GF-D8 (cell line): ENCODE data around the gene TOR4A.
A peak's percentile ranks its signal among the peaks of the same experiment; 100 is the strongest.
"Not testable (repeated sequence)": the region's sequence is repeated elsewhere in the genome, so short reads cannot be mapped to it uniquely, and the experiment has no call there.

ENCODE experiments used
- DNase-seq: peaks from one replicate; lab custom pipeline; 2025; lab: John Stamatoyannopoulos, UW

Gene TOR4A

GRCh38 chr9:137317718-137318511 lies 40.4 kb downstream of the TOR4A start:
- DNase-seq: no peak

GRCh38 chr9:137318602-137319001 lies 41.1 kb downstream of the TOR4A start:
- DNase-seq: no peak

GRCh38 chr9:137319011-137319738 lies 41.6 kb downstream of the TOR4A start:
- DNase-seq: no peak

DNA sequence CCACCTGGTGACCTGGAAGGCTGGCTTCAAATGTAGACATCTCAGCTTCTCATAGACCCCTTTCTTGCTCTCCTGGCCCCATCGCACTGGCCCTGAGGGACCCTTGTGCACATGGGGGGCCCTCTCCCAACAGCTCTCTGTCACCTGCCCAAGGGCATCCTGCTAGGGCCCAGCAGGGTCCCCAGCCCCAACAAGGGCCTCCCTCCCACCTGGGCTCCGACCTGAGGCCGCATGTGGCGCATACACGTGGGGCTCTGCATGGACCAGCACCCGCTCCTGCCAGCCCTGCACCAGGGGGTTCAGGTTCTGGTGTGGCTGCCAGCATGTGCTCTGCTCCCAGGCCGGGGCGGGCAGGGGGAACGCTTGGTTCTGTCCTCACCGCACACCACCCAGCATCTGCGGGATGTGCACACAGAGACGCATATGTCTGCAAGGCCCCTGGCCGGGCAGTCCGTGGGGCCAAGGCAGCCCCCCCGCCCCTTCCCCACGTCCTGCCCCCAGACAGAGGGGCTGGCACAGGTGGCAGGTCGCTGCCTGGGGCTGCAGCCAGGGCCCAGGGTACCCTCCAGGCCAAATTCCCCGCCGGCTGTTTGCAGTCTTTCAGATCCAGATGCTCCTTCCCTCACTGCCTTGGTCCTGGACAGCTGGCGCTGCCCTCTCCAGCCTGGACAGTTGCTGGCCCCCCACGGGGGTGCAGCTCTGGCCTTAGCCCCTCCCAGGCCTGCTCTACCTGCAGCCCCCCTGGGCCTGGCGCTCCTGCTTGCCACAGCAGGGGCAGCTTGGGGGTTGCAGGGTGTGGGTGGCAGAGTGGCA lies 42.4 kb downstream of the TOR4A start:
- DNase-seq: no peak

DNA sequence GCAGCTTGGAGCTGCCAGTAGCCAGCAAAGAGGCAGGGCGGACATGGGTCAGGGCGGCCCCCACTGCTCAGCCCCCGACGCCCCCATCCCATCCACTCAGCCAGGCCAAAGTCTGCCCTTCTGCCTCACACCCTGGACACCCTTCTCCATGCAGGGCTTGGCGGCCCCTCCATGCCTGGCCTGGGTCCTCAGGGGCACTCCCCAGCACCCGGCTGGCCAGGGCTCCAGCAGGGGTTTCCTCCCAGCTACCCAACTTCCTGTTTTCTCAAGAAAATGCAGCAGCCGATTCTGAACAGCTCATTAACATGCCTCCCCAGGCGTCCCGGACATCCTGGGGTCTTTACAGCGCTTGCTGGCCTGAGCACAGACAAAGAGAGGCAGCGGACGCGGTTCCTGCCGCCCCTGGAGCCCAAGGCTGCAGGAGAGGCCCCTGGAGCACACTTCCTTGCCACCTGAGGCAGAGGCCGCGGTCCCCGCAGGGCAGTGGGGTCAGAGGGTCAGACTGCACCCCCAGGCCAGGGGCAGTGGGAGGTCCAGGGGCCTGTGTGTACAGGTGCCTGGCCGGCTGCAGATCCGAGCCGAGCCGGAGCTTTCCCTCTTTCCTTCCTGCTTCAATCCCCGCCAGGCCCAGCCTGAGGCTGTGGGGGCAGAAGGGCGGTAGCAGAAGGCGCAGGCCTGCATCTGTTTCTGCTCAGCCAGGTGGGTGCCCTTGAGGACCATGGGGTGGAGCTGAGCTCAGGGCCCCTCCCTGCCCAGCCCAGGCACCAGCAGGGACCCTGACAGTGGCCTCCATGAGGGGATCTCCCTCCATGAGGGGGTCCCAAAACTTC lies 43.2 kb downstream of the TOR4A start:
- peak; percentile 65 for DNase-seq

- no peak for DNase-seq
Observed at GRCh38 chr9:137321726-137322361, 44.3 kb downstream of the TOR4A start.

DNA sequence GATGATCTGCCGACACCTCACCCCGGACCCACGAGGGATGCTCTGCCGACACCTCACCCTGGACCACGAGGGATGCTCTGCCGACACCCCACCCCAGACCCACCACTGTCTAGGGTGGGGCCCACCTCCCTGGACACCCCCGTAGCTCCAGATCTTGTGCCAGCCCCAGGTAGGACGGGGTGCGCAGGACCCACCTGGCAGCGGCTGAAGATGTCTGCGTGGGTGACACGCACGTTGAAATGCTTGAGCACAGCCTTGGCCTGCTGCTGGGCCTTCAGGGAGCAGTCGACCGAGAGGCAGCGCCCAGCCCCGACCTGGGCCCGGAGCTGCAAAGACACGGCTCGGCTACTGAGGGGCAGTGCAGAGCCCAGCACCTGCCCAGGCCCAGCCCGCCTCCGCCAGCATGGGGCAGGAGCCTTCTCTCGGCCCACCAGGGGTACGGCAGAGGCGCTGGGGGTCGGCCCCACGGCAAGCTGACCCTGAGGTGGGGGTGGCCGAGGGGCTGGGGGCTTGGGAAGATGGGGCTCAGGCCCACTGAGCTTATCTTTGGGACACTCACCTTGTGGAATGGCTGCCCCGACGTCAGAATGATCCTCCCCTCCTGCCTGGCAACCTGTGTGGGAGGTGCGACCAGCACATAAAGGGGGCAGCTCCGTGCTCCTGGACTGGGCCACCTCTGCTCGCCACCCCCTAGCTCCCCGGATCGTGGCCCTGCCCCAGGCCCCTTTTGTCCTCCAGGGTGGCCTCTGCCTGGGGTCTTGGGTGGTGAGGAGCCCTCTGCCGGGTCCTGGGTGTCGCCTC lies 46.2 kb downstream of the TOR4A start:
- DNase-seq: no peak

DNA sequence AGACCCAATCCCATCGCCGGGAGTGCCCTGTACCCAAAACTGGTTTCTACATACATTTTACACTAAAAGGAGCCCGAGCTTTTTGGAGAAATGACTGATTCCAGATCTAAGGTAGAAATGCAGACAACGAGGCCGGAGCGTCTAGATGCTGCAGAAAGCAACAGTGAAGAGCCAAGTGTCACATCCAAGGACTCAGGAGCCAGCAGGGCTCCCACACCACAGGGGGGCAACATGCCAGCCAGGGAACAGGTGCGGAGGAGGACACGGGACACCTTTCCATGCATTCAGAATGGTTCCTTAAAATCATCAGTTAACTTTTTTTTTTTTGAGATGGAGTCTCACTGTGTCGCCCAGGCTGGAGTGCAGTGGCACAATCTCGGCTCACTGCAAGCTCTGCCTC lies 47.6 kb downstream of the TOR4A start:
- DNase-seq: no peak

DNA sequence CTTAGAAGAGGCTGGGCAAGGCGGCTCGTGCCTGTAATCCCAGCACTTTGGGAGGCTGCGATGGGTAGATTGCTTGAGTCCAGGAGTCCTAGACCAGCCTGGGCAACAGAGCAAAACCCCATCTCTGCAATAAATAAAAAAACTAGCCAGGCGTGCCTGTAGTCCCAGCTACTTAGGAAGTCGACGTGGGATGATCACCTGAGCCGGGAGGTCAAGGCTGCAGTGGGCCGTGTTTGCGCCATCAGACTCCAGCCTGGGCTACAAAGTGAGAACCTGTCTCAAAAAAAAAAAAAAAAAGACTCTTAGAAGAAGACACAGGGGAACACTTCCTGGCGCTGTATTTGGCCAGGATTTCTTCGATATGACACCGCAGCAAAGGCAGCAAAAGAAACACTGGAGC lies 48.3 kb downstream of the TOR4A start:
- no peak for DNase-seq

- no peak for DNase-seq
Observed at GRCh38 chr9:137326445-137327065, 49.0 kb downstream of the TOR4A start.

- DNase-seq: not testable (repeated sequence)
Observed at GRCh38 chr9:137327641-137328550, 50.4 kb downstream of the TOR4A start.

GRCh38 chr9:137329590-137329989 lies 52.1 kb downstream of the TOR4A start:
- DNase-seq: not testable (repeated sequence)

DNA sequence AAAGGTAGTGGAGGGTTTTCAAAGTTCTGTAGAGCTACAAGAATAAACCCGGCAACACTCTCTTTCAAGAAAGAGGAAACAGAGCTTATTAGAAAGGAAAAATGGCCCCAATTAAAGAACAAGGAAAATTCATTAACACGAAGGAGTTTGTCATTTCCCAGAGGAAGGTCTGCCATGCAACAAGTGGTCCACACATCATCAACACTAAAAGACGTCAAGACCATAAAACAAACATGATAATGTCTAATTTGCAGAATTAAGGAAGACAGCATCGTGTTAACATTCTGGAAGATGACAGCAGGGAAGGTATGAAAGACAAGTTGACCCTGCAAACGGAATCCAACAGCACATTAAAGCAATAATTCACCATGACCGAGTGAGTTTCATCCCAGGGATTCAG lies 53.2 kb downstream of the TOR4A start:
- no peak for DNase-seq

DNA sequence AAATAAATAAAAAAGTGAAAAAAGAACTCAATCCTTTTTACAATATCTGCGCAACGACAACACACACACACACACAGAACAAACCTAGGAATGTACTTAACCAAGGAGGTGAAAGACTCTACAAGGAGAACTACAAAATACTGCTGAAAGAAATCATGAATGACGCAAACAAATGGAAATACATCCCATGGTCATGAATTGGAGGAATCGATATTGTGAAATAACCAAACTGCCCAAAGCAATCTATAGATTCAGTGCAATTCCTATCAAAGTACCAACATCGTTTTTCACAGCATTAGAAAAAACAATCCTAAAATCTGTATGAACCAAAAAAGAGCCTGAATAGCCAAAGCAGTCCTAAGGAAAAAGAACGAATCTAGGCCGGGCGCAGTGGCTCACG lies 54.4 kb downstream of the TOR4A start:
- DNase-seq: no peak
